HFFc6 (cell line): Measurements from ENCODE around the gene AIF1L. TPM values are rescaled to one million over a fixed set of nuclear protein-coding genes. Genes with fewer than 3 reads are reported as not detected.

ENCODE experiments used
- DNase-seq: peaks from one replicate; pipeline ENCODE4 v3.0.0-alpha.2; 2018
- H3K27ac Mint-ChIP-seq: 2 replicates; pipeline ENCODE4 v1.8.0; 2020; ENCODE audit warnings: mild to moderate bottlenecking, mixed read lengths
- H3K27me3 Mint-ChIP-seq: 2 replicates; pipeline ENCODE4 v1.8.0; 2021; ENCODE audit warnings: mild to moderate bottlenecking, moderate library complexity, mixed read lengths; ENCODE audit not compliant: insufficient read depth
- H3K36me3 Mint-ChIP-seq: 2 replicates; pipeline ENCODE4 v1.8.0; 2021; ENCODE audit warnings: low read depth, mixed read lengths
- H3K4me1 Mint-ChIP-seq: 2 replicates; pipeline ENCODE4 v1.8.0; 2020; ENCODE audit warnings: low read depth, mixed read lengths
- H3K4me3 Mint-ChIP-seq: 2 replicates; pipeline ENCODE4 v1.8.0; 2020; ENCODE audit warnings: mild to moderate bottlenecking, moderate library complexity, mixed read lengths
- H3K9me3 Mint-ChIP-seq: 2 replicates; pipeline ENCODE4 v1.8.0; 2020; ENCODE audit warnings: mild to moderate bottlenecking, mixed read lengths
- CTCF ChIP-seq: fragments of 200-600 bp; sonication (generic); IDR thresholded peaks from 2 replicates; pipeline ENCODE4 v1.5.0; 2021; ENCODE audit warnings: antibody characterized with exemption, mild to moderate bottlenecking
- total RNA-seq, 6 experiments: library from RNA; stranded (reverse); fragmentation: NEBNext Ultra II Directional; extraction: Animal tissue kit (Norgen Biotek cat#: 25700); gene quantifications; 2 replicates in 1 of 6; 3 replicates in 5 of 6; pipeline ENCODE4 v1.2.3, GENCODE V29; 2021

The AIF1L gene
- total RNA-seq, 6 experiments from 2014 or later: 0.05 to 0.37 (median 0.21) TPM

GRCh38 chr9:131122158-131122557 is 25.8 kb downstream of the AIF1L start:
- no peak for DNase-seq
- TF ChIP-seq CTCF: no peak
- H3K27ac Mint-ChIP-seq: no peak overlapping the region
- H3K36me3 Mint-ChIP-seq: no peaks in the 10 kb centered on the region
- H3K9me3 Mint-ChIP-seq: no peaks in the 10 kb centered on the region
- no peak overlapping the region for H3K4me3 Mint-ChIP-seq
- peaks cover 7% of the 10 kb centered on the region for H3K4me1 Mint-ChIP-seq
- peaks cover 29% of the 10 kb centered on the region for H3K27me3 Mint-ChIP-seq

- no peak for TF ChIP-seq CTCF
- Mint-ChIP-seq H3K27me3 (peaks cover 11% of the 10 kb centered on the region), H3K9me3 (no peaks in the 10 kb centered on the region), H3K4me3 (peak overlapping the region; percentile 93), H3K4me1 (peaks cover 13% of the 10 kb centered on the region), H3K36me3 (peaks cover 16% of the 10 kb centered on the region), H3K27ac (peak overlapping the region; percentile 94)
- DNase-seq: no peak
These were observed 28.6 kb downstream of the AIF1L start for GRCh38 chr9:131125038-131125287.

- no peak for TF ChIP-seq CTCF
- Mint-ChIP-seq H3K27ac (peak within 1 kb of the TSS; percentile 94), H3K36me3 (peaks cover 16% of the 10 kb centered on the region), H3K27me3 (peaks cover 9% of the 10 kb centered on the region), H3K9me3 (no peaks in the 10 kb centered on the region), H3K4me3 (peak within 1 kb of the TSS; percentile 93), H3K4me1 (peaks cover 13% of the 10 kb centered on the region)
- peak; percentile 96 for DNase-seq
These were observed 29.1 kb downstream of the AIF1L start, which contains the start of gene NUP214 for GRCh38 chr9:131125288-131126058. TSS of gene NUP214 (plus strand) at chr9:131125586. CDS start at chr9:131125705, 119 bp downstream.

- Mint-ChIP-seq H3K9me3 (no peaks in the 10 kb centered on the region), H3K4me1 (peaks cover 13% of the 10 kb centered on the region), H3K27me3 (peaks cover 9% of the 10 kb centered on the region), H3K36me3 (peaks cover 16% of the 10 kb centered on the region), H3K4me3 (peak overlapping the region; percentile 93), H3K27ac (peak overlapping the region; percentile 94)
- TF ChIP-seq CTCF: no peak
- no peak for DNase-seq
These were observed 29.7 kb downstream of the AIF1L start for GRCh38 chr9:131126059-131126426.

- Mint-ChIP-seq H3K9me3 (no peaks in the 10 kb centered on the region), H3K36me3 (peaks cover 31% of the 10 kb centered on the region)
These were observed 32.9 kb downstream of the AIF1L start for GRCh38 chr9:131129183-131129582.

More at GRCh38 chr9:131129183-131129582, 32.9 kb downstream of the AIF1L start:
- Mint-ChIP-seq H3K27ac (no peak overlapping the region), H3K27me3 (peaks cover 2% of the 10 kb centered on the region; the same call in 1 of the 2 replicates), H3K4me1 (peaks cover 13% of the 10 kb centered on the region), H3K4me3 (no peak overlapping the region)
- no peak for TF ChIP-seq CTCF
- DNase-seq: no peak
